Measurements from ENCODE around the gene ASPM.
A peak's percentile ranks its signal among the peaks of the same experiment; 100 is the strongest.

ASPM gene

GRCh38 chr1:197156692-197157091 is 10.2 kb upstream of the ASPM start:
- no peaks in the 10 kb centered on the region for H3K9me3 Mint-ChIP-seq
- no peak overlapping the region for H3K4me3 Mint-ChIP-seq
- H3K27me3 Mint-ChIP-seq, result no peaks in the 10 kb centered on the region
- peaks cover 18% of the 10 kb centered on the region for H3K36me3 Mint-ChIP-seq (ENCODE audit: low read depth)
- intact Hi-C loops (cut with micrococcal nuclease), result no loop called here
- no peak overlapping the region for H3K27ac Mint-ChIP-seq
- H3K4me1 Mint-ChIP-seq (ENCODE audit: low read depth), result no peaks in the 10 kb centered on the region

GRCh38 chr1:197152662-197153061 is 6.2 kb upstream of the ASPM start:
- Mint-ChIP-seq H3K4me1 (ENCODE audit: low read depth) (no peaks in the 10 kb centered on the region), H3K9me3 (no peaks in the 10 kb centered on the region), H3K27me3 (no peaks in the 10 kb centered on the region), H3K36me3 (ENCODE audit: low read depth) (no peaks in the 10 kb centered on the region), H3K27ac (no peak overlapping the region), H3K4me3 (no peak overlapping the region)
- intact Hi-C loops (cut with micrococcal nuclease), result no loop called here

- H3K36me3 Mint-ChIP-seq (ENCODE audit: low read depth), result peaks cover 8% of the 10 kb centered on the region
- H3K4me1 Mint-ChIP-seq (ENCODE audit: low read depth), result no peaks in the 10 kb centered on the region
- intact Hi-C loops (cut with micrococcal nuclease), result no loop called here
- H3K4me3 Mint-ChIP-seq, result no peak overlapping the region
- no peaks in the 10 kb centered on the region for H3K9me3 Mint-ChIP-seq
- no peak overlapping the region for H3K27ac Mint-ChIP-seq
- no peaks in the 10 kb centered on the region for H3K27me3 Mint-ChIP-seq
These were observed 4.7 kb upstream of the ASPM start for GRCh38 chr1:197151185-197151584.

GRCh38 chr1:197150336-197151005 is 4.0 kb upstream of the ASPM start:
- Mint-ChIP-seq H3K4me3 (no peak overlapping the region), H3K9me3 (no peaks in the 10 kb centered on the region), H3K27ac (no peak overlapping the region), H3K4me1 (ENCODE audit: low read depth) (peaks cover 4% of the 10 kb centered on the region), H3K27me3 (no peaks in the 10 kb centered on the region), H3K36me3 (ENCODE audit: low read depth) (peaks cover 10% of the 10 kb centered on the region)
- intact Hi-C loops (cut with micrococcal nuclease), result no loop called here

GRCh38 chr1:197149340-197149739 is 2.9 kb upstream of the ASPM start:
- Mint-ChIP-seq H3K4me1 (ENCODE audit: low read depth) (peaks cover 4% of the 10 kb centered on the region), H3K36me3 (ENCODE audit: low read depth) (peaks cover 10% of the 10 kb centered on the region), H3K27ac (no peak overlapping the region), H3K9me3 (no peaks in the 10 kb centered on the region), H3K27me3 (no peaks in the 10 kb centered on the region), H3K4me3 (no peak overlapping the region)
- intact Hi-C loops (cut with micrococcal nuclease), result no loop called here

- Mint-ChIP-seq H3K27ac (peak overlapping the region; percentile 92), H3K4me1 (ENCODE audit: low read depth) (peaks cover 14% of the 10 kb centered on the region), H3K4me3 (peak overlapping the region; percentile 91), H3K36me3 (ENCODE audit: low read depth) (peaks cover 10% of the 10 kb centered on the region), H3K27me3 (no peaks in the 10 kb centered on the region), H3K9me3 (no peaks in the 10 kb centered on the region)
- intact Hi-C loops (cut with micrococcal nuclease), result no loop called here
These were observed 934 bp downstream of the ASPM start for GRCh38 chr1:197145446-197146024.

- no peak overlapping the region for H3K4me3 Mint-ChIP-seq
- no peaks in the 10 kb centered on the region for H3K27me3 Mint-ChIP-seq
- H3K36me3 Mint-ChIP-seq (ENCODE audit: low read depth), result peaks cover 10% of the 10 kb centered on the region
- intact Hi-C loops (cut with micrococcal nuclease), result no loop called here
- peaks cover 20% of the 10 kb centered on the region for H3K4me1 Mint-ChIP-seq (ENCODE audit: low read depth)
- no peaks in the 10 kb centered on the region for H3K9me3 Mint-ChIP-seq
- no peak overlapping the region for H3K27ac Mint-ChIP-seq
These were observed 1.7 kb downstream of the ASPM start for GRCh38 chr1:197144570-197145325.

GRCh38 chr1:197143276-197143675 is 3.2 kb downstream of the ASPM start:
- peak overlapping the region; percentile 58 for H3K27ac Mint-ChIP-seq
- H3K9me3 Mint-ChIP-seq, result no peaks in the 10 kb centered on the region
- intact Hi-C loops (cut with micrococcal nuclease), result no loop called here
- no peak overlapping the region for H3K4me3 Mint-ChIP-seq
- H3K36me3 Mint-ChIP-seq (ENCODE audit: low read depth), result peaks cover 10% of the 10 kb centered on the region
- H3K4me1 Mint-ChIP-seq (ENCODE audit: low read depth), result peaks cover 20% of the 10 kb centered on the region
- no peaks in the 10 kb centered on the region for H3K27me3 Mint-ChIP-seq

GRCh38 chr1:197141575-197141974 is 4.9 kb downstream of the ASPM start:
- intact Hi-C loops (cut with micrococcal nuclease), result no loop called here
- Mint-ChIP-seq H3K27ac (no peak overlapping the region), H3K4me1 (ENCODE audit: low read depth) (peaks cover 20% of the 10 kb centered on the region), H3K9me3 (no peaks in the 10 kb centered on the region), H3K27me3 (no peaks in the 10 kb centered on the region), H3K36me3 (ENCODE audit: low read depth) (peaks cover 6% of the 10 kb centered on the region), H3K4me3 (no peak overlapping the region)

- Mint-ChIP-seq H3K4me1 (ENCODE audit: low read depth) (peaks cover 16% of the 10 kb centered on the region), H3K9me3 (no peaks in the 10 kb centered on the region)
These were observed 6.3 kb downstream of the ASPM start for GRCh38 chr1:197140121-197140520.

GRCh38 chr1:197139169-197139568 is 7.3 kb downstream of the ASPM start:
- no peak overlapping the region for H3K27ac Mint-ChIP-seq
- H3K36me3 Mint-ChIP-seq (ENCODE audit: low read depth), result no peaks in the 10 kb centered on the region
- no peaks in the 10 kb centered on the region for H3K9me3 Mint-ChIP-seq
- no peaks in the 10 kb centered on the region for H3K27me3 Mint-ChIP-seq
- intact Hi-C loops (cut with micrococcal nuclease), result no loop called here
- peaks cover 16% of the 10 kb centered on the region for H3K4me1 Mint-ChIP-seq (ENCODE audit: low read depth)
- no peak overlapping the region for H3K4me3 Mint-ChIP-seq

More at GRCh38 chr1:197140121-197140520, 6.3 kb downstream of the ASPM start:
- H3K27me3 Mint-ChIP-seq, result no peaks in the 10 kb centered on the region
- H3K36me3 Mint-ChIP-seq (ENCODE audit: low read depth), result no peaks in the 10 kb centered on the region
- intact Hi-C loops (cut with micrococcal nuclease), result no loop called here
- no peak overlapping the region for H3K4me3 Mint-ChIP-seq
- no peak overlapping the region for H3K27ac Mint-ChIP-seq

GRCh38 chr1:197137322-197137721 is 9.1 kb downstream of the ASPM start:
- Mint-ChIP-seq H3K27me3 (no peaks in the 10 kb centered on the region), H3K4me1 (ENCODE audit: low read depth) (peaks cover 10% of the 10 kb centered on the region), H3K27ac (no peak overlapping the region), H3K4me3 (no peak overlapping the region), H3K36me3 (ENCODE audit: low read depth) (no peaks in the 10 kb centered on the region), H3K9me3 (no peaks in the 10 kb centered on the region)
- intact Hi-C loops (cut with micrococcal nuclease), result no loop called here

- Mint-ChIP-seq H3K9me3 (no peaks in the 10 kb centered on the region), H3K27me3 (no peaks in the 10 kb centered on the region), H3K27ac (no peak overlapping the region), H3K4me1 (ENCODE audit: low read depth) (no peaks in the 10 kb centered on the region), H3K36me3 (ENCODE audit: low read depth) (no peaks in the 10 kb centered on the region), H3K4me3 (no peak overlapping the region)
- intact Hi-C loops (cut with micrococcal nuclease), result no loop called here
These were observed 15.7 kb downstream of the ASPM start for GRCh38 chr1:197130677-197131304.

- H3K27me3 Mint-ChIP-seq, result no peaks in the 10 kb centered on the region
- no peak overlapping the region for H3K4me3 Mint-ChIP-seq
- no peaks in the 10 kb centered on the region for H3K9me3 Mint-ChIP-seq
- H3K4me1 Mint-ChIP-seq (ENCODE audit: low read depth), result no peaks in the 10 kb centered on the region
- intact Hi-C loops (cut with micrococcal nuclease), result no loop called here
- no peak overlapping the region for H3K27ac Mint-ChIP-seq
- H3K36me3 Mint-ChIP-seq (ENCODE audit: low read depth), result no peaks in the 10 kb centered on the region
These were observed 16.8 kb downstream of the ASPM start for GRCh38 chr1:197129698-197130097.
